ENCODE results near the gene STK32C. TPM values are rescaled to one million over a fixed set of nuclear protein-coding genes. Genes with fewer than 3 reads are reported as not detected.

Gene STK32C
- total RNA-seq, 1 donor from 2014 or later, result 9.9 TPM

- H3K36me3 Mint-ChIP-seq, result peaks cover 23% of the 10 kb centered on the region
- H3K4me3 Mint-ChIP-seq, result no peak overlapping the region
- H3K9me3 Mint-ChIP-seq, result no peaks in the 10 kb centered on the region
- TF ChIP-seq CTCF (IDR thresholded peaks at IDR 0.05; ENCODE audit: unreplicated experiment), result no peak
- peaks cover 30% of the 10 kb centered on the region for H3K4me1 Mint-ChIP-seq
- no peaks in the 10 kb centered on the region for H3K27me3 Mint-ChIP-seq (ENCODE audit: low read depth)
- no peak overlapping the region for H3K27ac Mint-ChIP-seq
- DNase-seq (ENCODE audit: low spot score in 2 of 2, unreplicated experiment in 2 of 2), result no peak
Measured at GRCh38 chr10:132328106-132328505, 20.4 kb upstream of the STK32C start.

GRCh38 chr10:132326925-132327324 lies 19.2 kb upstream of the STK32C start:
- Mint-ChIP-seq H3K4me1 (peaks cover 23% of the 10 kb centered on the region), H3K27me3 (ENCODE audit: low read depth) (no peaks in the 10 kb centered on the region), H3K27ac (no peak overlapping the region), H3K4me3 (no peak overlapping the region), H3K36me3 (peaks cover 23% of the 10 kb centered on the region), H3K9me3 (no peaks in the 10 kb centered on the region)
- TF ChIP-seq CTCF (IDR thresholded peaks at IDR 0.05; ENCODE audit: unreplicated experiment), result no peak
- no peak for DNase-seq (ENCODE audit: low spot score in 2 of 2, unreplicated experiment in 2 of 2)

DNA sequence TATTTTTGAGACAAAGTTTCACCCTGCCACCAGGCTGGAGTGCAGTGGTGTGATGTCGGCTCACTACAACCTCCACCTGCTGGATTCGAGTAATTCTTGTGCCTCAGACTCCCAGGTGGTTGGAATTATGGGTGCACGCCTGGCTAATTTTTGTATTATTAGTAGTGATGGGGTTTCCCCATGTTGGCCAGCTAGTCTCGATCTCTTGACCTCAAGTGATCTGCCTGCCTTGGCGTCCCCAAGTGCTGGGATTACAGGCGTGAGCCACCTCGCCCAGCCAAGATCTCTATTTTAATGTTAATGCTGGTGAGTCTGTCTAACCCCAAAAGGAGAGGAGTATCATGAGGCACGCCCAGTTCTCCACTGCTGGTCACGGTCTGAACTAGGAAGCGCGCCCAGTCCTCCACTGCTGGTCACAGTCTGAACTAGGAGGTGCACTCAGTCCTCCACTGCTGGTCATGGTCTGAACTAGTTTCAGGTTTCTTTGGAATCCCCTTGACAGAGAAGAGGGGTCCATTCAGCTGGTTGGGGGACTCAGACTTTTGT lies 18.7 kb upstream of the STK32C start:
- no peaks in the 10 kb centered on the region for H3K27me3 Mint-ChIP-seq (ENCODE audit: low read depth)
- TF ChIP-seq CTCF (IDR thresholded peaks at IDR 0.05; ENCODE audit: unreplicated experiment), result no peak

DNA sequence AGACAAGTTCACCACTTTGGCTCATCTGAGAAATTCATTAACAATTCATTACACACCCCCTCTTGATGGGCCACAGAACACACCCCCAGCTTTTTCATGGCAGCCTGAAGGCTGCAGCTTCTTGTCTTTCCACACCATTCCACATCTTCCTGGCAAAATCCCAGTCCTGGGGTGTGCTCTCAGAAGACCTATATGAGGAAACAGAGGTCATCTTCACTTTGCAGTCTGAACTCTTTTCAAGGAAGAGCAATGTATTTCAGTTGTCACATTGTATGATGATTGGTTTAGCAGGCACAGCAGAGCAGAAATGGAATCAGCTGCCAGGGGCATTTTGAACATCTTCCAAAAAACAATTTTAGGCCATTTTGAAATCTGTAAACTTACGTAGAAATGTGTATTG lies 16.4 kb upstream of the STK32C start:
- Mint-ChIP-seq H3K27me3 (ENCODE audit: low read depth) (no peaks in the 10 kb centered on the region), H3K4me3 (no peak overlapping the region), H3K36me3 (peaks cover 23% of the 10 kb centered on the region), H3K27ac (no peak overlapping the region), H3K9me3 (no peaks in the 10 kb centered on the region), H3K4me1 (peaks cover 4% of the 10 kb centered on the region)
- no peak for TF ChIP-seq CTCF (IDR thresholded peaks at IDR 0.05; ENCODE audit: unreplicated experiment)
- DNase-seq (ENCODE audit: low spot score in 2 of 2, unreplicated experiment in 2 of 2), result no peak

More for the DNA sequence above, 18.7 kb upstream of the STK32C start:
- Mint-ChIP-seq H3K4me3 (no peak overlapping the region), H3K4me1 (peaks cover 23% of the 10 kb centered on the region), H3K27ac (no peak overlapping the region), H3K36me3 (peaks cover 23% of the 10 kb centered on the region), H3K9me3 (no peaks in the 10 kb centered on the region)
- no peak for DNase-seq (ENCODE audit: low spot score in 2 of 2, unreplicated experiment in 2 of 2)

- Mint-ChIP-seq H3K27ac (no peak overlapping the region), H3K4me3 (no peak overlapping the region), H3K4me1 (no peaks in the 10 kb centered on the region), H3K9me3 (no peaks in the 10 kb centered on the region), H3K36me3 (peaks cover 23% of the 10 kb centered on the region), H3K27me3 (ENCODE audit: low read depth) (no peaks in the 10 kb centered on the region)
- no peak for DNase-seq (ENCODE audit: low spot score in 2 of 2, unreplicated experiment in 2 of 2)
- TF ChIP-seq CTCF (IDR thresholded peaks at IDR 0.05; ENCODE audit: unreplicated experiment), result no peak
Measured at GRCh38 chr10:132322586-132323048, 14.9 kb upstream of the STK32C start.

DNA sequence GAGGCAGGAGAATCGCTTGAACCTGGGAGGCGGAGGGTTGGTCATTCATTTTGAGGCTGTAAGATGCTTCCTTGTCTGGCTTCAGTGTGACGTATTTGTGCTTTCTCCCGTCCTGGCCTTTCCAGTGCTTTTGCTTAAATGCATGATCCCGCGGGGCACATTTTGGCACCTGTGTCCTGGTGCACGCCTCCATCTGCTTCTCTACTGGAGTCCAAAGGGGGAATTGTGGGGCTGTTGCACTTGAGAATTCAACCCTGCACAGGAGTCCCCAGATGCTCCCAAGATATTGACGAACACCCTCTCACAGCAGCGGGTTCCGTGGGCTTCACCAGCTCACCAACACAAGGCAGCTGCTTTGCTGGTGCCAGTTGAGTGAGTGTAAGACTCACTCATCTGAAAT lies 14.0 kb upstream of the STK32C start:
- Mint-ChIP-seq H3K27ac (no peak overlapping the region), H3K4me3 (no peak overlapping the region), H3K9me3 (no peaks in the 10 kb centered on the region), H3K4me1 (no peaks in the 10 kb centered on the region), H3K36me3 (peaks cover 18% of the 10 kb centered on the region), H3K27me3 (ENCODE audit: low read depth) (no peaks in the 10 kb centered on the region)
- TF ChIP-seq CTCF (IDR thresholded peaks at IDR 0.05; ENCODE audit: unreplicated experiment), result no peak
- DNase-seq (ENCODE audit: low spot score in 2 of 2, unreplicated experiment in 2 of 2), result no peak

All from mesothelial cell of epicardium (in vitro differentiated cells).